HUES48 (cell line): ENCODE measurements around the gene KRT1.

ENCODE experiments used
- H3K27ac ChIP-seq: one replicate; pipeline ENCODE4 v1.7.0; 2013; ENCODE audit warnings: low read depth, low read length, inconsistent platforms
- H3K27me3 ChIP-seq: 2 replicates; pipeline ENCODE4 v1.6.1; 2013; ENCODE audit warnings: mild to moderate bottlenecking, low read length; ENCODE audit not compliant: control insufficient read depth, insufficient read depth
- H3K36me3 ChIP-seq: 2 replicates; pipeline ENCODE4 v1.6.1; 2013; ENCODE audit warnings: low read length; ENCODE audit not compliant: control insufficient read depth, insufficient read depth
- H3K4me1 ChIP-seq: 2 replicates; pipeline ENCODE4 v1.6.1; 2013; ENCODE audit warnings: mild to moderate bottlenecking, low read length; ENCODE audit not compliant: control insufficient read depth, insufficient read depth
- H3K4me3 ChIP-seq: 2 replicates; pipeline ENCODE4 v1.5.1; 2013; ENCODE audit warnings: mild to moderate bottlenecking, low read depth, low read length
- H3K9ac ChIP-seq: 2 replicates; pipeline ENCODE4 v1.6.1; 2013; ENCODE audit warnings: mild to moderate bottlenecking, low read depth, low read length, moderate library complexity
- H3K9me3 ChIP-seq: 2 replicates; pipeline ENCODE4 v1.6.1; 2013; ENCODE audit warnings: low read length; ENCODE audit not compliant: control insufficient read depth, insufficient read depth

Gene KRT1

DNA sequence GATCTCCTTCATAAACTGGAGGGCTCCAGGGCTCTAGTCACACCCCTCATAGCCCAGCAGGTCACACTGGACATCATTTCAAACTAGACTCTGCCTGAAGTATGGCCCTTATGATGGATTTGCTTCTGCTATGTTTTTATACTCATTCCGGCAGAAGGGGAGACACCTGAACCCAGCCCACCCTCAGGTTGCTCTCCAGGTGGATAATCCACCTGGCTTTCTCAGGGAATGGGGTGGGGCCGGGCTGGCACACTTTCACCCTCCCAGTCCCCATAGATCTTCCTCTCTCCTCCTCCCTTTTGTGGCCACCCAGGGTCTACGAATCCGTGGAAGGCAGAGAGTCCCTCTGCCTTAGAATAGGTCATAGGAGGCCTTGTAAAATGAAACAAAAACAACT is 52.1 kb downstream of the KRT1 start:
- no peaks in the 10 kb centered on the region for H3K4me1 ChIP-seq
- H3K9ac ChIP-seq: no peak overlapping the region
- no peaks in the 10 kb centered on the region for H3K9me3 ChIP-seq
- H3K4me3 ChIP-seq: no peak overlapping the region
- no peak overlapping the region for H3K27ac ChIP-seq
- no peaks in the 10 kb centered on the region for H3K36me3 ChIP-seq
- no peaks in the 10 kb centered on the region for H3K27me3 ChIP-seq

DNA sequence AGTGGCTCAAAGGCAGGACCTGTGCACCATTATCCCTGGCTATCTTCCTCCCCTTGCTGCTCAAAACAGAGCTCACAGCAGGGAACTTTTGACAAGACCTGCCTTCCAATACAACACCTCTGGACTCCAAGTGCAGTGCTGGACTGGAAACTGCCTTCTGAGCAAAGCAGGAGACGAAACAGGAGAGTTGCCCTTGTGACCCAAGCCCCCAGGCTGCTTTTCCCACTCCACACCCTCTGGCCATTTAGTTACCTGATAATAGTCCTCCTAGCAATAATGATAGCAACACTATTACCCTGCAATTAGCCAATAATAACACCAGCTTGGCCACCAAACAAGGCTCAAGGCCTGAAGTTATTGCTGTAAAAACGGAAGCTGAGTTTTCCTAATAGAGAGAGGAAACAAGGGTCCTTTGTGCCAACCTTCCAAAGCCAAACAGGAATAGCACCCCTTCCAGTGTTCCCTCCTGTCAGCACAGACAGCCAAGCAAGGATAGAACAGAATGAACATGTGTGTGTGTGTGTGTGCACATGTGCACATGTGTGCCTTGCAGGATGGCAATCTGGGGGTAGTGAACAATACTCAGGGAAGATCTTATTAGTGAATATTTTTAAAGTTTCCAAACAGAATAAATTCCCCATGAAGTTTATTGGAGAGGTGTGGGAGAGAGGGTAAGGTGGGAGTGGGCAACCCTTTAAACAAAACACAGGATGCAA is 52.7 kb downstream of the KRT1 start:
- Histone ChIP-seq H3K27me3 (no peaks in the 10 kb centered on the region), H3K9ac (no peak overlapping the region), H3K36me3 (no peaks in the 10 kb centered on the region), H3K27ac (no peak overlapping the region), H3K9me3 (no peaks in the 10 kb centered on the region), H3K4me3 (no peak overlapping the region), H3K4me1 (no peaks in the 10 kb centered on the region)
